Liver (tissue), 9 donors: ENCODE results near the gene CAP1. TPM values are rescaled to one million over a fixed set of nuclear protein-coding genes. Genes with fewer than 3 reads are reported as not detected.

ENCODE experiments used
- DNase-seq: peaks from one replicate; pipeline ENCODE4 v3.0.0-alpha.2; 2017; ENCODE audit warnings: low spot score
- H3K27ac ChIP-seq, 2 donors: one replicate each; pipeline ENCODE4 v1.7.0; 2013; ENCODE audit warnings: inconsistent platforms in 2 of 2, low read length in 2 of 2, control low read depth in 1 of 2, low read depth in 1 of 2, mild to moderate bottlenecking in 1 of 2
- H3K27me3 ChIP-seq, 4 donors: one replicate each; pipeline versions ENCODE4 v1.6.1 to v1.7.0; 2013; ENCODE audit warnings: low read length in 3 of 4, inconsistent platforms in 1 of 4, mild to moderate bottlenecking in 1 of 4, moderate library complexity in 1 of 4; ENCODE audit not compliant: control insufficient read depth in 4 of 4, insufficient read depth in 4 of 4
- H3K36me3 ChIP-seq, 4 donors: one replicate each; pipeline versions ENCODE4 v1.6.1 to v1.7.0; 2013; ENCODE audit warnings: low read length in 3 of 4, mild to moderate bottlenecking in 3 of 4, low read depth in 1 of 4, moderate library complexity in 1 of 4; ENCODE audit not compliant: control insufficient read depth in 4 of 4, insufficient read depth in 3 of 4
- H3K4me1 ChIP-seq, 4 donors: one replicate each; pipeline versions ENCODE4 v1.6.1 to v1.7.0; 2013; ENCODE audit warnings: low read length in 3 of 4, mild to moderate bottlenecking in 3 of 4, moderate library complexity in 1 of 4; ENCODE audit not compliant: control insufficient read depth in 4 of 4, insufficient read depth in 4 of 4
- H3K4me3 ChIP-seq, 3 donors: one replicate each; pipeline versions ENCODE4 v1.6.1 to v1.7.0; 2013; ENCODE audit warnings: low read length in 3 of 3, control low read depth in 1 of 3, low read depth in 1 of 3, mild to moderate bottlenecking in 1 of 3
- H3K9ac ChIP-seq, 2 donors: one replicate each; pipeline ENCODE4 v1.7.0; 2013; ENCODE audit warnings: low read length in 2 of 2, mild to moderate bottlenecking in 2 of 2, moderate library complexity in 2 of 2, control low read depth in 1 of 2, low read depth in 1 of 2
- H3K9me3 ChIP-seq, 4 donors: one replicate each; pipeline versions ENCODE4 v1.6.1 to v1.7.0; 2013; ENCODE audit warnings: low read length in 3 of 4; ENCODE audit not compliant: control insufficient read depth in 4 of 4
- ATF3 ChIP-seq: IDR thresholded peaks from 2 replicates; pipeline ENCODE4 v1.6.1; 2016; ENCODE audit warnings: antibody characterized with exemption
- CTCF ChIP-seq: fragments of 150-350 bp; IDR thresholded peaks from 2 replicates; pipeline ENCODE4 v1.5.1; 2017; ENCODE audit warnings: improper control_type of control experiment, low read depth, low read length; ENCODE audit not compliant: missing input control
- EGR1 ChIP-seq, 2 donors: IDR thresholded peaks; 2 replicates each; pipeline ENCODE4 v1.6.1; 2016 to 2018; ENCODE audit warnings: antibody characterized with exemption in 2 of 2, low read depth in 2 of 2
- FOXA1 ChIP-seq: IDR thresholded peaks from 2 replicates; pipeline ENCODE4 v1.6.1; 2016; ENCODE audit warnings: antibody characterized with exemption
- FOXA2 ChIP-seq: IDR thresholded peaks from 2 replicates; pipeline ENCODE4 v1.6.1; 2016; ENCODE audit warnings: antibody characterized with exemption
- GABPA ChIP-seq, 2 donors: IDR thresholded peaks in 1 of 2; conservative IDR thresholded peaks in 1 of 2; 2 replicates each; pipeline ENCODE4 v1.6.1; 2016; ENCODE audit warnings: antibody characterized with exemption in 2 of 2, mild to moderate bottlenecking in 1 of 2, moderate library complexity in 1 of 2
- HNF4A ChIP-seq, 2 donors: conservative IDR thresholded peaks; 2 replicates each; pipeline ENCODE4 v1.6.1; 2016; ENCODE audit warnings: antibody characterized with exemption in 2 of 2, mild to moderate bottlenecking in 2 of 2
- HNF4G ChIP-seq: IDR thresholded peaks from 2 replicates; pipeline ENCODE4 v1.6.1; 2016; ENCODE audit warnings: antibody characterized with exemption
- JUND ChIP-seq, 2 donors: IDR thresholded peaks; 2 replicates each; pipeline ENCODE4 v1.6.1; 2016; ENCODE audit warnings: antibody characterized with exemption in 2 of 2
- MAX ChIP-seq: IDR thresholded peaks from 2 replicates; pipeline ENCODE4 v1.6.1; 2016; ENCODE audit warnings: antibody characterized with exemption
- NR2F2 ChIP-seq: IDR thresholded peaks from 2 replicates; pipeline ENCODE4 v1.6.1; 2016; ENCODE audit warnings: antibody characterized with exemption
- RAD21 ChIP-seq, 2 donors: IDR thresholded peaks; 2 replicates each; pipeline ENCODE4 v1.6.1; 2016; ENCODE audit warnings: antibody characterized with exemption in 2 of 2, mild to moderate bottlenecking in 2 of 2
- REST ChIP-seq: IDR thresholded peaks from 2 replicates; pipeline ENCODE4 v1.6.1; 2016; ENCODE audit warnings: antibody characterized with exemption, mild to moderate bottlenecking
- RXRA ChIP-seq, 2 donors: IDR thresholded peaks; 2 replicates each; pipeline ENCODE4 v1.6.1; 2017 to 2018; ENCODE audit warnings: antibody characterized with exemption in 2 of 2, mild to moderate bottlenecking in 1 of 2
- SP1 ChIP-seq: IDR thresholded peaks from 2 replicates; pipeline ENCODE4 v1.6.1; 2018; ENCODE audit warnings: antibody characterized with exemption, mild to moderate bottlenecking
- TAF1 ChIP-seq: conservative IDR thresholded peaks from 2 replicates; pipeline ENCODE4 v1.6.1; 2016; ENCODE audit warnings: antibody characterized with exemption, mild to moderate bottlenecking
- YY1 ChIP-seq: IDR thresholded peaks from 2 replicates; pipeline ENCODE4 v1.6.1; 2016; ENCODE audit warnings: antibody characterized with exemption, mild to moderate bottlenecking
- ZBTB33 ChIP-seq: IDR thresholded peaks from 2 replicates; pipeline ENCODE4 v1.6.1; 2016; ENCODE audit warnings: antibody characterized with exemption
- WGBS: extraction: QIAGEN DNeasy Blood & Tissue Kit; methylation state at CpG from one replicate; pipeline ENCODE4 v1.1.7; 2013; 5-methylcytosine and 5-hydroxymethylcytosine counted together
- polyA plus RNA-seq, 2 donors: library from polyadenylated mRNA; stranded (reverse) in 1 of 2; unstranded in 1 of 2; fragments of 200-250 nt in 1 of 2; fragments of >200 nt in 1 of 2; fragmentation: Nextera tagmentation in 1 of 2; extraction: Ambion mirVana in 1 of 2; gene quantifications; one replicate each; pipeline versions ENCODE4 v1.2.1 to v1.2.3, GENCODE V29; 2013 to 2015
- total RNA-seq, 2 donors: library from RNA; depleted of rRNA; stranded (reverse); fragments of >200 nt; gene quantifications; one replicate each; pipeline ENCODE4 v1.2.3, GENCODE V29; 2014
- donor health status: healthy.
- donor health status: healthy.
- donor health status: healthy.
- donor health status: healthy.
- donor health status: healthy.

The CAP1 gene
- total and polyA plus RNA-seq, 4 donors: 75.5 to 105 (median 84.6) TPM

- Histone ChIP-seq H3K4me1 (peaks cover 0 to 5% (median 3%) of the 10 kb centered on the region in 4 donors), H3K9me3 (no peaks in the 10 kb centered on the region), H3K27me3 (no peaks in the 10 kb centered on the region), H3K36me3 (peaks cover 6 to 35% (median 28%) of the 10 kb centered on the region in 4 donors), H3K27ac (peak overlapping the region; percentile 46 to 78), H3K4me3 (no peak overlapping the region), H3K9ac (no peak overlapping the region)
- TF ChIP-seq HNF4A (conservative IDR thresholded peaks at IDR 0.05): no peak
- TF ChIP-seq FOXA1: no peak
- TF ChIP-seq FOXA2: no peak
- no peak for TF ChIP-seq HNF4G
- no peak for TF ChIP-seq CTCF
- no peak for TF ChIP-seq SP1
- no peak for TF ChIP-seq GABPA (IDR thresholded peaks at IDR 0.05 in 1 of 2, conservative IDR thresholded peaks at IDR 0.05 in 1 of 2)
- no peak for TF ChIP-seq RAD21 (IDR thresholded peaks at IDR 0.05)
- no peak for TF ChIP-seq RXRA (IDR thresholded peaks at IDR 0.05)
- TF ChIP-seq NR2F2: peak; percentile 65
- TF ChIP-seq ZBTB33: no peak
- no peak for TF ChIP-seq REST
- no peak for TF ChIP-seq YY1
- no peak for TF ChIP-seq ATF3
- TF ChIP-seq JUND (IDR thresholded peaks at IDR 0.05): no peak
- TF ChIP-seq MAX: peak; percentile 35
- TF ChIP-seq TAF1: no peak
- peak in 1 of 2 donors; percentile 22 for TF ChIP-seq EGR1 (IDR thresholded peaks at IDR 0.05; ENCODE audit: low read depth in 2 of 2)
- 68% methylated on average over 4 of the region's 4 CpGs for WGBS
- no peak for DNase-seq
Observed at GRCh38 chr1:40059338-40059959, 18.9 kb downstream of the CAP1 start.
